Measurements from ENCODE around the gene USP27X.

GRCh38 chrX:49844611-49845010 is 34.7 kb upstream of the USP27X start:
- TF ChIP-seq POLR2A (IDR thresholded peaks at IDR 0.05; ENCODE audit: low read depth, low read length) (no peak), POLR2AphosphoS5 (IDR thresholded peaks at IDR 0.05; ENCODE audit: low read depth, low read length) (no peak)

All from GM12892 (cell line).